Hepatocyte (in vitro differentiated cells): ENCODE measurements around the gene RAVER1.

Experiments
- EZH2phosphoT487 ChIP-seq: fragments of 200-600 bp; sonication (generic); IDR thresholded peaks from one replicate; pipeline ENCODE4 v1.6.1; 2018; ENCODE audit warnings: antibody characterized with exemption, mild to moderate bottlenecking, low read depth, moderate library complexity; ENCODE audit not compliant: unreplicated experiment, severe bottlenecking
- TF ChIP-seq, protein P1 (sequence below): fragments of 200-600 bp; sonication (generic); IDR thresholded peaks from 2 replicates; pipeline ENCODE4 v1.5.1; 2016; ENCODE audit warnings: antibody characterized with exemption, mild to moderate bottlenecking; ENCODE audit not compliant: poor library complexity

DNA sequence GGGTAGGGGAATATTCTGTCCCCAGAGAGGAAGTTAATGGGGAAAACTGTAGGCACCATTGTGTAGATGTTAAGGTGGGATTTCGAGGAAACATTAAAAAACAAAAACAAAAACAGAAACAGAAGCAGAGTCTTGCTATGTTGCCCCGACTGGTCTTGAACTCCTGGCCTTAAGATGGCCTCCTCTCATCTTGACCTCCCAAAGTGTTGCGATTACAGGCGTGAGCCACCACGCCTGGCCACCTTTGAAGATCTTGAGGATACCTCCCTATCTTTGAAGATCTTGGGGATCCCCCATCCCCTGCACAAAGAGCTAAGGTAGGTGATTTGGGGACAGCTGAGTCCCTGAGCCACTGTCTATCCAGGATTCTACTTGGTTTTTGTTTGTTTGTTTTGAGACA, 6.6 kb upstream of the RAVER1 start:
- TF ChIP-seq, protein P1, sequence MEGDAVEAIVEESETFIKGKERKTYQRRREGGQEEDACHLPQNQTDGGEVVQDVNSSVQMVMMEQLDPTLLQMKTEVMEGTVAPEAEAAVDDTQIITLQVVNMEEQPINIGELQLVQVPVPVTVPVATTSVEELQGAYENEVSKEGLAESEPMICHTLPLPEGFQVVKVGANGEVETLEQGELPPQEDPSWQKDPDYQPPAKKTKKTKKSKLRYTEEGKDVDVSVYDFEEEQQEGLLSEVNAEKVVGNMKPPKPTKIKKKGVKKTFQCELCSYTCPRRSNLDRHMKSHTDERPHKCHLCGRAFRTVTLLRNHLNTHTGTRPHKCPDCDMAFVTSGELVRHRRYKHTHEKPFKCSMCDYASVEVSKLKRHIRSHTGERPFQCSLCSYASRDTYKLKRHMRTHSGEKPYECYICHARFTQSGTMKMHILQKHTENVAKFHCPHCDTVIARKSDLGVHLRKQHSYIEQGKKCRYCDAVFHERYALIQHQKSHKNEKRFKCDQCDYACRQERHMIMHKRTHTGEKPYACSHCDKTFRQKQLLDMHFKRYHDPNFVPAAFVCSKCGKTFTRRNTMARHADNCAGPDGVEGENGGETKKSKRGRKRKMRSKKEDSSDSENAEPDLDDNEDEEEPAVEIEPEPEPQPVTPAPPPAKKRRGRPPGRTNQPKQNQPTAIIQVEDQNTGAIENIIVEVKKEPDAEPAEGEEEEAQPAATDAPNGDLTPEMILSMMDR, result no peak
- no peak for TF ChIP-seq EZH2phosphoT487
